GM12875 (cell line): ENCODE data around the gene UBA1.

Experiments used
- H3K4me3 ChIP-seq: one replicate; pipeline ENCODE4 v1.5.1; 2011; ENCODE audit warnings: low read depth, low read length, control low read depth
- TF ChIP-seq, protein P1 (sequence below): IDR thresholded peaks from 2 replicates; pipeline ENCODE4 v1.5.1; 2011; ENCODE audit warnings: low read depth, mild to moderate bottlenecking, control low read depth, inconsistent platforms, low read length, moderate library complexity, borderline replicate concordance; ENCODE audit not compliant: insufficient read depth

The UBA1 gene

GRCh38 chrX:47191331-47191730 lies 2.3 kb upstream of the UBA1 start:
- H3K4me3 ChIP-seq: peak overlapping the region; percentile 63
- TF ChIP-seq, protein P1, sequence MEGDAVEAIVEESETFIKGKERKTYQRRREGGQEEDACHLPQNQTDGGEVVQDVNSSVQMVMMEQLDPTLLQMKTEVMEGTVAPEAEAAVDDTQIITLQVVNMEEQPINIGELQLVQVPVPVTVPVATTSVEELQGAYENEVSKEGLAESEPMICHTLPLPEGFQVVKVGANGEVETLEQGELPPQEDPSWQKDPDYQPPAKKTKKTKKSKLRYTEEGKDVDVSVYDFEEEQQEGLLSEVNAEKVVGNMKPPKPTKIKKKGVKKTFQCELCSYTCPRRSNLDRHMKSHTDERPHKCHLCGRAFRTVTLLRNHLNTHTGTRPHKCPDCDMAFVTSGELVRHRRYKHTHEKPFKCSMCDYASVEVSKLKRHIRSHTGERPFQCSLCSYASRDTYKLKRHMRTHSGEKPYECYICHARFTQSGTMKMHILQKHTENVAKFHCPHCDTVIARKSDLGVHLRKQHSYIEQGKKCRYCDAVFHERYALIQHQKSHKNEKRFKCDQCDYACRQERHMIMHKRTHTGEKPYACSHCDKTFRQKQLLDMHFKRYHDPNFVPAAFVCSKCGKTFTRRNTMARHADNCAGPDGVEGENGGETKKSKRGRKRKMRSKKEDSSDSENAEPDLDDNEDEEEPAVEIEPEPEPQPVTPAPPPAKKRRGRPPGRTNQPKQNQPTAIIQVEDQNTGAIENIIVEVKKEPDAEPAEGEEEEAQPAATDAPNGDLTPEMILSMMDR: no peak

GRCh38 chrX:47191806-47192401 lies 1.7 kb upstream of the UBA1 start:
- TF ChIP-seq, protein P1: no peak

DNA sequence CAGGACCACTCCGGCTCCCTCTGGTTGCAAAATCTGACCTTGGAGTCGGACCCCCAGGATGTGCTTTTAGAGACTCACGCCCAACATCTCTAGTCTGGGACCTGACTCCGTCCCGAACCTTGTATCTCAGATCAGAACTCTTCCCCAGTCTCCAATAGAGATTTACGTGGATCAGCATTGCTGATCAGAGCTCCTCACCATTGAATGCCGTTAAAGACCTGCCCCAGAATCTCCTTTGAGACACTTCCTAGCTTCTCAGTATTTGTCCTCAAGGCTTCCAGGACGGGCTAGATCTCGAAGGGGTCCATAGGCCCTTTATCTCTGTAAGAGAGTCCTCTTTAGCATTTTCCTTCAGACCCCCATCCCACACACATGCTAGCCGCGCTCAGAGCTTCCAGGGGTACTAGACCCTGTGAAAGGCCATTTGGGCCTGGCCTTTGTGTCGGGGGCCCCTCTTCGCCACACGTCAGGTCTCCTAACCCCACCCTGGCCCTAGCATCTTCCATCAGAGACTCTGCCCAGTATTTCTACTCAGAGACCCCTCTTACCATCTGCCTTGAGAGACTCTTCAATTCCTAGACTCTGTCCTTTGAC lies 662 bp downstream of the UBA1 start:
- TF ChIP-seq, protein P1: no peak
- H3K4me3 ChIP-seq: peak overlapping the region; percentile 78

More at GRCh38 chrX:47191806-47192401, 1.7 kb upstream of the UBA1 start:
- H3K4me3 ChIP-seq: peak overlapping the region; percentile 63

- TF ChIP-seq, protein P1: no peak
- H3K4me3 ChIP-seq: no peak overlapping the region
These were observed 2.5 kb downstream of the UBA1 start for GRCh38 chrX:47196098-47196497.

DNA sequence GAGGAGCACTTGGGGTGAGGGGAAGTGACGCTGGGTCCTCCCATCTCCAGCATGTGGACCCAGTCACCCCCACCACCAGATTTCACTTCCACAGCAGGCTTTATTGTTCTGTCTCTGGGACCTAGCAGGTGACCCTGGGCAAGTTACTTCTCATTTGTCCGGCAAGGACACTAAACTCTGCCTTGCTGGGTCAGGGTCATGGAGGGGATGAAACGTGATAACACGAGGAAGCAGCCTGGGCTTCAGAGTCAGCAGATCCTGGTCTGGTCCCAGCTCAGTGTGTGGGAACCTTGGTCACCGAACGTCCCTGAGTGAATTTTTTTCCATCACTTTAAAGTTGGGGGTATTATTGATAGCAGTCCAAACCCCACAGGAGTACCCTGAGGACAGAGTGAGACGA lies 3.9 kb downstream of the UBA1 start:
- H3K4me3 ChIP-seq: no peak overlapping the region
- TF ChIP-seq, protein P1: no peak

GRCh38 chrX:47198026-47198686 lies 4.5 kb downstream of the UBA1 start:
- no peak overlapping the region for H3K4me3 ChIP-seq
- TF ChIP-seq, protein P1: no peak

DNA sequence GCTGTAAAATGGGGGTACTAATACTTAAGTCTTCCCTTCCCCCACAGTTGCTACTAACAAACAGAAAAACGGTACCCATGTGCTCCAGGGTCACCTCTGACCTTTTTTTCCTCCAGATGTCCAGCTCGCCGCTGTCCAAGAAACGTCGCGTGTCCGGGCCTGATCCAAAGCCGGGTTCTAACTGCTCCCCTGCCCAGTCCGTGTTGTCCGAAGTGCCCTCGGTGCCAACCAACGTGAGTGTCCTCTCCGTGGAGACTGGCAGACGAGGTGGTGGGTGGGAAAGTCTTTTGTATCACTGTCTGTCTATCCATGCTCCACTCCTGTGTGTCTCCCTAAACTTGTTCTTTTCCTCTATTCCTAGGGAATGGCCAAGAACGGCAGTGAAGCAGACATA lies 5.1 kb downstream of the UBA1 start:
- H3K4me3 ChIP-seq: no peak overlapping the region
- TF ChIP-seq, protein P1: no peak
